DOHH2 (cell line): ENCODE measurements around the gene SOBP.

Experiments used
- CTCF ChIP-seq: fragments of 200-600 bp; sonication (generic); IDR thresholded peaks from one replicate; pipeline ENCODE4 v1.5.1; 2014; ENCODE audit warnings: antibody characterized with exemption, mild to moderate bottlenecking, low read depth, low read length; ENCODE audit not compliant: poor library complexity, severe bottlenecking
- EZH2phosphoT487 ChIP-seq: fragments of 200-600 bp; sonication (generic); IDR thresholded peaks from 2 replicates; pipeline ENCODE4 v1.6.1; 2017; ENCODE audit warnings: borderline replicate concordance, mild to moderate bottlenecking, antibody characterized with exemption, low read length, moderate library complexity, mixed read lengths

- TF ChIP-seq CTCF, result no peak
- no peak for TF ChIP-seq EZH2phosphoT487
Measured at GRCh38 chr6:107554326-107554725, 64.4 kb downstream of the SOBP start.
